ELR (cell line): ENCODE results near the gene SDR42E1.
"Not testable (repeated sequence)": the region's sequence is repeated elsewhere in the genome, so short reads cannot be mapped to it uniquely, and the experiment has no call there.

Experiments
- DNase-seq: peaks from one replicate; pipeline ENCODE4 v3.0.0-alpha.2; 2015; ENCODE audit warnings: low read depth

SDR42E1 gene

DNA sequence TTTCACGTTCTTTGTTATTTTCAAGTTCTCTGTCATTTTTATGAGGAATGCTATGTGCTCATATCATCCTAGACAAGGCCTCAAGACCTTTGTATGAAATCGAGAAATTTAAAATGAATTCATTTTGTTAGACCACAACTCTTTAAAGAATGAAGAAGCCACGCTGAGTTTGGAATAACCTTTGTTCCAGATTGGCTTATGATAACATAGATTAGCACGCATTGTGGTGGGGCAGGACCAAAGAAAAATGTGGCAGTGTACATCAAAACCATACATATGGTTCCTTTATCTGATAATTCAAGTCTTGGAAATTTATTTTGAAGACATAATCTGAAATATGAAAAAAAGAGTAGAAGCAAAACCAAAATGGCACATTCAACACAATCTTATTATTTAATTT, 26.0 kb upstream of the SDR42E1 start:
- DNase-seq: no peak

DNA sequence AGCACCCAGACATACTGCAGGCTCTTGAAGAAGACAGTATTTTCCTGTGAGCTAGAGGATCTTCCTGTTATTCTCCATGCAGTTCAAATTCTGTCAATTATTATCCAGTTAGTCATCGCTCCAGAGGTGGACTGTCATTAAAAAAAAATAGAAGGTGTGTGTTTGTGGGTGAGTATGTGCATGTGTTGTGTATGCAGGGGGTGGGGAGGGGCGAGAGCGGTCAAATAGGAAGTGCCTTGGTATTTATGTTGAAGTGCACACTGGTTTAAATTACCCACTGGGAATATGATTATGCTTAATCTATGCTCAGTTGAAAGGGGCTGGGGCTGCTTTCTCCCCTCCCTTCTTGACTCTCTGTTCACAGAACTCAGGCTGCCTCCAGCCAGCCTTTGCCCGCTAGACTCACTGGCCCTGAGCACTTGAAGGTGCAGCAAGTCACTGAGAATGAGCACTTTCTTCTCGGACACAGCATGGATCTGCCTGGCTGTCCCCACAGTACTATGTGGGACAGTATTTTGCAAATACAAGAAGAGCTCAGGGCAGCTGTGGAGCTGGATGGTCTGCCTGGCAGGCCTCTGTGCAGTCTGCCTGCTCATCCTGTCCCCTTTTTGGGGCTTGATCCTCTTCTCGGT, 23.8 kb upstream of the SDR42E1 start, which contains the start of gene HSD17B2:
HSD17B2 (plus strand) TSS at position 273 of the 632 bp plus-strand sequence; CDS start at position 445, 172 bp downstream.
- peak; percentile 32 for DNase-seq

DNA sequence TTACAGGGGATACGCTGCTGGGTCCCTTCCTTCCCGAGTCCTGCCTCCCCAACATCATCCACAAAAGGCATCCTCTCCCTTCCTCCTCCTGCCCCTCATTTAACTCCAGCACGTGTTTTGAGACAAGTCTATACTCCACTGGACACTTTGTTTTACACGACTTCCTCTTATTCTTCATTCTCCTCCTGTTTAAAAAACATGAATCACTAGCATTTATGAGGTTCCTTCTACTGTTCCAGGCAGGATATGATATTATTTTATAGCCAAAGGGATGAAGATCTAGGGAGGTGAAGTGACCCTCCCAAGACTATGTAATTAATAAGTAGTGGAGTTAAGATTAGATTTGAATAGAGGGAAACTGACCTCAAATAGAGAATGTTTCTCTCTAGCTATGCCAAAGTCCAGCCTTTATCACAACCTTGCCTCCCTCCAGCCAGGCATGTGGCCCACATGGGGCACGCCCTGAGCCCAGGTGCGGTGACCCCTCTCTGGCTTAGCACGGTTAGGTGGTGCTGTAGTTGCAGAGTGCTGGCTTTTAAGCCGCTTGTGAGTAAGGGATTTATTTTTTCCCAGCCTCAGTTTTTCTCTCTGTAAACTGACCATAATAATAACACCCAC, 22.5 kb upstream of the SDR42E1 start:
- no peak for DNase-seq

DNA sequence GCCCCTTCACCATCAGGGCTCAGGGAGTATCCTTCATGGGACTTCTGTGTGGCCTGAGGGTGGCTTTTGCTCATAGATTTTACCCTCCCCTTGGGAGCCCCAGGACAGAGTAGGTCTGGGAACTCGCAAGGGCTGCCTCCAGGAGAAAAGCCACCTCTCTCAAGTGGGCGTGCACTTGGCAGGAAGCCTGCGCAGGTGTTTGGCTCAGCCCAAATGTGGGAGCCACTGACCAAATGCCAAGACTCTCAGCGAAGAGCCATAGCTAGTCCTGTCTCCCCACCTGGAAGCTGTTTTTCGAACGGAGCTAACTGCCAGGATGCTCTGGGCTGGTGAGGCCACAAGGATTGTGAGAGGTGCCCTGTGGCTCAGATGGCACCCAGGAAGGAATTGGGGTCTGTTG, 21.7 kb upstream of the SDR42E1 start:
- DNase-seq: no peak

DNA sequence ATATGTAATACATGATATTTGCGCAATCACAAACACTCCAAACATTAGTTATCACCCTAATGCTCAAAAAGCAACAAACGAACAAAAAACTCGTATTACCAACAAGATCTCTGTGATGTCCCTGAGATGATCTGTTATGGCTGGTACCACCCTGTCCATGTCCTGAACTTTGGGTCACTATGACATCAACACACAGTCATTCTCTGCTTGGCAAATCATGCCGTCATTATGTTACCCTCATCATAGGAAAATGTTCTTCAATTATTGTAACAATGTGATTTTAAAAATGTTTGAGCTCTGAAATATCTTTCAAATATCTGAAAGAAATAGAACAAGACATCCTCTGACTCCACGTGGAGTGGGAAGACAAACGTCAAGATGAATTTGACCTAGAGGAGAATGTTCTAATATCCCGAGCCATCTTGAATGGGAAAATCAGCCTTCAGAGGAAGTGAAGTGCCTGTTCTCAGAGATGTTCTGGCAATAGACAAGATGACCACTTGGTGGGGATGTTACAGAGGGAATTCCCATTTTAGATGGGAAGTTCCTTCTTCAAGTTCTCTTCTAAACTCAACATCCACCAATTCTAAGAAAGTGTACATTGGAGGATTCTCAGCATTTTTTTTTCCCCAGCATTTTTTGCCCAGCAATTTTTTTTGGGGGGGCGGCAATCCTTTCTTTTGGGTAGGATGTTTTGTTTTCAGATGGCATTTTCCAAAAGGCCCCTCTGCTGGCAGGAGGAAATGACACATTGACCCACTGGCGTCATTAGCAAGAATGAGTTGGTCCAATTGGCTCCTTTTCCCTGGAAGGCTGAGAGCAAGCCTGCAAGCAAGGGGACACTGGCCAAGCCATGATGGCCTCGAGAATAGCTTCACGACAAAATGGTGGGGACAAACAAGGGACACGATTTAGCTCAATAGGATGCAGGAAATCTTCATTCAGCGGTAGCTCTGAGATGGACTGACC, 20.1 kb upstream of the SDR42E1 start:
- DNase-seq: peak; percentile 71

DNA sequence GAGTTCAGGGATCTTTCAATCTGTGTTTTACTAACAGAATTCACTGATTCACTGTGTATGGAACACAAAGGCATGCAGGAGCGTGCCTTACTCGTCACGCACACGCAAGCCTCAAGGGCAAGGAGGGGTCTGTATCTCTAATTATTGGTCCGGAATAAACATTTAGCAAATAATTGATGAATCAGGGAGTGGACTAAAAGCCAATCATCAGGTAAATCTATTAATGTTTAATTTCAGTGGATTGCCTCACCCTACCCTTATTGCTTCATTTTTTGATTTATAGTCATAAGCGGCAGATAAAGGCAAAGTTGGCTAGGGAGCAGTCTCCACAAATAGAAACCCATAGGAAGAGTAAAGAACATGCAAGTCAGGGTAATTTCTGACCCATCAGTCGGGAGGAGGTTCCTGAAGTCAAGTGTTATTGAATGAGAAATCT, 16.4 kb upstream of the SDR42E1 start:
- no peak for DNase-seq

DNA sequence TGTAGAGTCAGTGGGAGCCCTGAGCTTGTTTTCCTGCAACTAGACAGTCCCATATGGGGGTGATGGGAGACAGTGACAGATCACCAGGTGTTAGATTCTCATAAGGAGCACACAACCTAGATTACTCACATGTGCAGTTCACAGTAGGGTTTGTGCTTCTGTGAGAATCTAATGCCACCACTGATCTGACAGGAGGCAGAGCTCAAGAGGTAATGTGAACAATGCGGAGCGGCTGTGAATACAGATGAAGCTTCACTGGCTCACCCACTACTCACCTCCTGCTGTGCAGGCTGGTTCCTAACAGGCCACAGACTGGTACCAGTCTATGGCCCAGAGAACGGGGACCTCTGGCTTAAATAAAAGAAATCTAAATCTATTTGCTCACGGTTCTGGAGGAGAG, 13.6 kb upstream of the SDR42E1 start:
- no peak for DNase-seq

DNA sequence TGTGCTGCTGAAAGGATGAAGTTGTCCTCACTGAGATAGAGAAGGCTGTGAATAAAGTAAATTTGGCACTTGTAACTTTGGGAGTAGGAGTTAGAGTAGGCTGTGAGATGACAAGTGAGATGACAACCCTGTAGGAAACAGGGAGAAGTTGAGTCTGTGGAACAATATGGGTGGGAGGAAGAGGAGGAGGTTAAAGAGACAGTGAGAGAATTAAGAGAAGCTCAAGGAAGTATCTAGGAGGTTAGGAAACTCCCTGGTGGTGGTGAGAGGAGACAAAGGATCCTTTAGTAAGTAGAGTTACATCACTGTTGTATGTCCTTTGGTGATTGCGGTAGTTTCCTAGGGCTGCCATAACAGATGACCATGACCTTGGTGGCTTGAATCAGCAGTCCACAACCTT, 13.0 kb upstream of the SDR42E1 start:
- no peak for DNase-seq

DNA sequence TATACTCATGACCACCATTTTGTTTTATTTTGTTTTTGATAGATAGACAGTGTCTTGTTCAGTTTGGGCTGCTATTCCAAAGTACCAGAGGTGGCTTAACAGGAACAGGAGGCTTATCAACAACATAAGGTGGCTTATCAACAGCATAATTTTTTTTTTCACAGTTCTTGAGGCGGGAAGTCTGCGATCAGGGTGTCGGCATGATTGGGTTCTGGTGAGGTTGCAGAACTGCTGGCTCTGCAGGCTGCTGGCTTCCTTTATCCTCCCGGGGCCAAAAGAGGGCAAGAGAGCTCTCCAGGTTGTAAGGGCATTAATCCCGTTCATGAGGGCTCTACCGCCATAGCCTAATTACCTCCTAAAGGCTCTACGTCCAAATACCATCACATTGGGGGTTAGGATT, 11.9 kb upstream of the SDR42E1 start:
- DNase-seq: no peak

DNA sequence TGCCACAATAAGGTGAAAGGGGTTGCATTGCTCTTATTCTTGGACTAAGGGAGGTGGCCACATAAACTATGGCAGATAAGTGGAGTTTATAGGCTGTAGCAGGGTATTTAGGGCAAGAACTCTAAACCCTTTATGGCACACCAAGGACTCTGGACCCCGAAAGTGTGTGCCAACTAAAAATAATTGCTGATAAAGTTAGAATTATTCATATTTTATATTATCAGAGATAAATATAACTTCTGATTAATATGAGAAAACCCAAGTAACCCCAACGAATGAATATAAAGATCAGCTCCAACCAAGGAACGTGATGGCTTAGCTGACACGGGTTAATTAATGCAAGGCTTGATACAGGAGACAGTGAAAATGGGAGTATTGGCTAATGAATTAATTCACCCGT, 8.8 kb upstream of the SDR42E1 start:
- no peak for DNase-seq

DNA sequence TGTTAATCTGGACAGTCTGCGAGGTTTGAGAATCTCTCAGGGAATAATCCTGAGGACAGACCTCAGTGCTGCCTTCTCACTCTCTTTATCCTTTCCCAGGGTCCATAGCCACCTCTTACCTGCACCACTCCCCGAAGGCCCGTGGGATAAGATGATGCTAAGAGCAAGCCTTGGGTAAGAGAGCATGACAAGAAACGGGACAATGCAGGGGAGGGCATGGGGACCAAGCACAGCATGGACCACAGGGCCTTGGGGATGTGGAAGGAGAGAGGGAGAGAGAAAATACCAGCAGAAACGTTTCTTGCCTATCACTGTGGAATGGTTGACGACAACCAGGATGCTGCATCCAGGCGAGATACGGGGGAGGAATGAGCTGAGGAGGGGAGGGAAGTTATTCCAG, 8.3 kb upstream of the SDR42E1 start:
- no peak for DNase-seq

DNA sequence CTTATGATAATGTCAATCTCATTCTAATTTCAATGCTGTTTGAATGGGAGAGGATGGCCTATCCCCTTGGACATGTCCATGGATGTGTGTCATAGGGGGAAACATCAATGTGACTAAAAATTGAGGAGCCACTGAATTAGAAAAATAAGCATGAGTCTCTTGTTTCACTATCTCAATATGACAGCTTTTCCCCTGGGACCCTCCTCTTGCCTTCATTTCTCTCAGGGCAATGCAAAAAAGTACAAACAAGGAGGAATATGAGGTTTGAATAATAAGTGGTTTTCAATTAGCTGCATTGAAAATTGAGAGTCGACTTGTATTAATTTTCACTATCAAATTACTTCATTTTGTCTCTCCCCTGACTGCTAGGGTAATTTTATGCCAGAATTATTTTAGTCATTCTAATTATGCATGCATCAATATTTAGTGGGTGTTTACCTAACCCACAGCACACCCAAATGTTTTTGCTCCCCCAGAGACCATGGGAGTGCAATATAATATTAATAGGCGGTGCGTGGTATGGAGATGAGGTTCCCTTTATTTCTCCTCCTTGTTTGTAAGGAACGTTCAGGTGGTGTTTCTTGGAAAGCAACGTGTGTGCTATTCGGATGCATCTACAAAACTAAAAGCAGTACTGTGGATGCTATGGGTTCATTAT, 6.8 kb upstream of the SDR42E1 start:
- DNase-seq: no peak

DNA sequence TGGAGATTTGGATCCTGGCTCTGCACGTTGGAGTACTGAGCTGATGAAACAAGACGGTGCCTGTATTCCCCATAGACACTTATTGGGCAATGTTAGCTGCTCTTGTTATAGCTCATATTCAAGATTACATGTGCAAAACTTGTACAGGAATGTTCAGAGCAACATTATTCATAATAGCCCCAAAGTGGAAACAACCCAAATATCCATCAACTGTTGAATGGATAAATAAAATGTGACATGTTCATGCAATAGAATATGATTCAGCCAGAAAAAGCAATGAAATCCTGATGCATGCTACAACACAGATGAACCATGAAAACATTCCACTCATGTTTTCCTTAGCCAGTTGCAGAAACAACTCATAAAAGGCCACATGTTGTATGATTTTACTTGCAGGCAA, 5.7 kb upstream of the SDR42E1 start:
- DNase-seq: no peak

DNA sequence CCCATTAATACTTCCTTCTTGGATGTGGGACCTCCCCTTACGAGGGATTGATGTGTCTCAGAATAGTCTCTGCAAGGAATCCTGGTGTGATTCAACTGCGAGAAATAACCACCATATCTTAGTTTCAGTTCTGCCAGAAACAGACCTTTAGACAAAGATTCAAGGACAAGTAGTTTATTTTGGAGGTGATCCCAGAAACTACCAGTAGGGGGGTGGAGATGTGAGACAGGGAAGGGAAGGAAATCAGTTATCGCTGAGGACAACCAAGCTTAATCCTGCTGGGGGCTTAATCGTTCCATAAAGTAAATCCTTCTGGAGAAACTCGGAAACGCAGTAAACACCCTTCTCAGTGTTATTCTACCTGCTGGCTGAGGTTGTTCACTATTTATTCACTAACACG, 5.0 kb upstream of the SDR42E1 start:
- peak; percentile 41 for DNase-seq

DNA sequence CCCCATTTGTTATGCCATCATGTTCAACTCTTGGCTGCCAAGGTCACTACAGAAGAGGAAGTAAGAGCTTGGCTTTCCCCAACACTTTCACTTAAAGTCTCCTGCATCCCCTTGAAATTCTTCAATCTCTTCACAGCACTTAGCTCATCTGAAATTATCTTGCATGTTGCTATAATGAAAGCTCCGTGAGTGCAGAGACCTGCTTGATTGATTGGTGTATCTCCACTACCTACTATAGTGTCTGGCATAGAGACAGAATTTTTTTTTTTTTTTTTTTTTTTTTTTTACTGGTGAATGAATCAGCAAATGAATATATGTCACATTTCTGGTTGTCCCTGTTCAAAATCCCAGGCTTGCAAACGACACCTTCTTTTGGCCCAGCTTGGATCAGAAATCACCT, 1.9 kb upstream of the SDR42E1 start:
- DNase-seq: no peak

DNA sequence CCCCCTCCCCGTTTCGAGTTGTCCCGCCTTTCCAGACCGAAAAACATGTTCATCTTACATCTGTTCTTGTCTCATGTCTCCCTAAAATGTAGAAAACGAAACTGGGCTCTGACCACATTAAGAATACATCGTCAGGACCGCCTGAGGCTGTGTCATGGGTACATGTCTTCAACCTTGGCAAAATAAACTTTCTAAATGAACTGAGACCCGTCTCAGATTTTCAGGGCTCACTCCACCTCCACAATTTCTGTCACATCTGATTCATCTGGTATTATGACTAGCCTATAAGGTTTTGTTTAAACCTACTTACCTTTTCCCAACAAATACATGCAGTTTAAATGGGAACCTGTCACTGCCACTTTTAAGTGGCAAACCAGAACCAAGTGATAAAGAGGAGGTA, 621 bp downstream of the SDR42E1 start:
- DNase-seq: no peak

DNA sequence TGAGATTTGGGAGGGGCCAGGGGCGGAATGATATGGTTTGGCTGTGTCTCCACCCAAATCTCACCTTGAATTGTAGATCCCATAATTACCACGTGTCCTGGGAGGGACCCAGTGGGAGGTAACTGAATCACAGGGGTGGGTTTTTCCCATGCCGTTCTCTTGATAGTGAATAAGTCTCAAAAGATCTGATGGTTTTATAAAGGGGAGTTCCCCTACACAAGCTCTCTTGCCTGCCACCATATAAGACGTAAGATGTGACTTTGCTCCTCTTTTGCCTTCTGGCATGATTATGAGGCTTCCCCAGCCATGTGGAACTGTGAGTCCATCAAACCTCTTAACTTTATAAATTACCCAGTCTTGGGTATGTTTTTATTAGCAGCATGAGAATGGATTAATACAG, 1.5 kb downstream of the SDR42E1 start:
- not testable (repeated sequence) for DNase-seq

DNA sequence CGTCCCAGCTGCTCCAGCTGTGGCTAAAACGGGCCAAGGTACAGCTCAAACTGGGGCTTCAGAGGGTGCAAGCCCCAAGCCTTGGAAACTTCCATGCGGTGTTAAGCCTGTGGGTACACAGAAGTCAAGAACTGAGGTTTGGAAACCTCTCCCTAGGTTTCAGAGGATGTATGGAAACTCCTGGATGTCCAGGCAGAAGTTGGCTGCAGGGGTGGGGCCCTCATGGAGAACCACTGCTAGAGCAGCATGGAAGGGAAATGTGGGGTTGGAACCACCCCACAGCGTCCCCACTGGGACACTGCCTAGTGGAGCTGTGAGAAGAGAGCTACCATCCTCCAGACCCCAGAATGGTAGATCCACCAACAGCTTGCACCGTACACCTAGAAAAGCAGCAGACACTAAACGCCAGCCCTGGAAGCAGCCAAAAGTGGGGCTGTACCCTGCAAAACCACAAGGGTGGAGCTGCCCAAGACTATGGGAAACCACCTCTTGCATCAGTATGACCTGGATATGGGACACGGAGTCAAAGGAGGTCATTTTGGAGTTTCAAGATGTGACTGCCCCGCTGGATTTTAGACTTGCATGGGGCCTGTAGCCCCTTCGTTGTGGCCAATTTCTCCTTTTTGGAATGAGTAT, 2.2 kb downstream of the SDR42E1 start:
- no peak for DNase-seq

DNA sequence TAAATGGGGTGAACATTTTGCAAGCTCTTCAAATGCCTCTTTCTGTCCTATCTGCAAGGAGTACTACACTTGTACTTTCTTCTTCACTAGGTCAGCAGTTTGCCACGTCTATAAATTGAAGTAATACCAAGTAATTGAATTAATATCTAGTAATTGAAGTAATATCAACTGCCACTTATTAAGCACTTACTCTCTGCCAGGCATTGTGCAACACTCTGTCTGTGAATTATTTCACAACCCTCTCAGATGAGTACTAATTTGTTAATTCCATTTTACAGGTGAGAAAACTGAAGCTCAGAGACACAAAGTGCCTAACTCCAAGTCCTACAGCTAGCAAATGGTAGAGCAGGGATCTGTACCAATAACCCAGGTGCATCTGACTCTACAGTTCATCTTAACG, 4.1 kb downstream of the SDR42E1 start:
- DNase-seq: no peak

DNA sequence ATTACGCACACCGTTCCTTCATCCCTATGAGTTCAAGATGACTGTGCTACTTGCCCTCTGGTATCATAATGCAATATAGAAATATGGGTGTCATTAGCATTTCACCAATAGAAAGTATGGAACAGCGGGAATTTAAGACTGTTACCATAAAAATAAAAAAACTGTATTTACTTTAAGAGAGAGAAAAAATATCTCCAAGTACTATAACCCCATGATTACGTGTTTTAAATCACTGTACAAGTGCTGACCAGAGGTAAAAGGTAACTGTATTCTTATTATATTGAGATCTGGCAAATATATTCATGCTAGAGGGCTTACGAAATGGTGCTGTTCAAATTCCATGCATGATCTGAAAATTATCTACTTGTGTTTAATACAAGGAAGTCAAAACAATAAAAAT, 5.2 kb downstream of the SDR42E1 start:
- DNase-seq: no peak

DNA sequence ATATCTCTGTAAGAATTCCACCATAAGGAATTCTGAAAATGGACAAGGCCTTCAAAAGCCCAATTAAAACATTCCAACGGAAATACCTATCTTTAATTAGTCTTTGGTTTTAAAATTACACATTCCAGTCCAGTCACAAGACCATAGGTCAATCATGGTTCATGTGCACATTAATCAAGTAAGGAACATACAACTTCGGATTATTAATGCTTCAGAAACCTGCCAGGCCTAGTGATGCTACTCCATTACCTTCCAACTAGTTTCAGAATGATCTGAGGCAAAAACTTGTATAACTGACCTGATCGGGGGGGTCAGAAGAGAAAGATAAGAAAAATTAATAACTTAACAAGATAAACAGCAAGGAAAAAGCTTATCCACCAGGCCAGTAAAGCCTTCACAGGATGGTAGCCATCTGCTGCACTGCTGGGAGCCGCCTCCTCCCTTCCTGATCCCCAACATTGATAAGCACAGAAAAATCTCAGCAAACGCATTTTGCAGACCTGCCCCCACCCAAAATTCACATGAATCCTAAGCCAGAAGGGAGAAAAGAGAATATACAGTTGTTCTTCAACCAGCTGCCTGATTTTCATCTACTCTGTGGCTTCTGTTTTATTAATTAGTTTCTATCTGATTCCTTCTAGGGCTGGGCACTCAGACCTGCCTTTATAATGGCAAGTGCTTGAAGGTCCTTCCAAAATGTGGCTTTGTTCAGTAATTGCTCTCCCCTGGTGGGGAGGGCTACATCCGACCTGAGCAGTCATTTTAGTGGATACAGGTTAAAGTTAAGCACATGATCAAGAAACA, 6.0 kb downstream of the SDR42E1 start:
- DNase-seq: no peak
